ENCODE measurements around the gene DNLZ.
"Not testable (repeated sequence)": the region's sequence is repeated elsewhere in the genome, so short reads cannot be mapped to it uniquely, and the experiment has no call there.

DNLZ gene

DNA sequence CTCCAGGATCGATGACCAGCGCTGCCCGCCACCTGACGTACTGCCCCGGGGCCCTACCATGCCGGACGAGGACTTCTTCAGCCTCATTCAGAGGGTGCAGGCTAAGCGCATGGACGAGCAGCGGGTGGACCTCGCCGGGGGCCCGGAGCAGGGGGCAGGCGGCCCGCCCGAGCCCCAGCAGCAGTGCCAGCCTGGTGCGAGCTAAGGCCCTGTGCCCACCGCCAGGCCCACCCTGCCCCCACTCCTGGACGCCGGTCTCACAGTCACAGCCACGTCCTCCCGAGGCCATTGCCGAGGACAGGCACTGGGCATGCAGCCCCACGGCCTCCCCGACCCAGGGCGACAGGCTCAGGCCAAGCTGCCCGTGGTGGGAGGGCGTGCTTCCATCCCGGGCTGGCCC is 5.5 kb downstream of the DNLZ start:
- no peak for DNase-seq

DNA sequence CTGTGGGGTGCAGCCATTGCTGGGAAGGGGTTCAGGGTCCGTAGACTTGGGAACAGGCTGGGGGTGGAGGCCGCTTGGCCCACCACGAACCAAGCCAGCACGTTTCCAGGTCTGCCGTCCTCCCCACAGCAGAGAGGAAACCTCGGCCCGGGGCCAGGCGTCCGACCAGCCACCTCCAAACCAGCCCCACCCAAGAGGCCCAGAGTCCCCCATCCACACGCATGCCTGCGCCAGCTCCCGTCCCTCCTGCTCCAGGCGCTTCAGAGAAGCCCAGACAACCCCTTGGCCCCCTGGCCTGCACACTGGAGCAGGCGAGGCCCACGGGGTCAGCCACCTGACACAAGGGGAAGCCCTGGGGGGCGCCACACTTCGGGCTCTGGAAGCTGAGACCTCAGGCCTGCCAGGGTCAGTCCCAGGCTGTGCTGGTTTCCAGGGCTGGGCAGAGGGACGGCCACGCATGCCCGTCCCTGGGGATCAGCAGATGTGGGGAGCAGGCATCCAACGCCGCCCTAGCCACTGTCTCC is 6.3 kb downstream of the DNLZ start:
- no peak for DNase-seq

DNA sequence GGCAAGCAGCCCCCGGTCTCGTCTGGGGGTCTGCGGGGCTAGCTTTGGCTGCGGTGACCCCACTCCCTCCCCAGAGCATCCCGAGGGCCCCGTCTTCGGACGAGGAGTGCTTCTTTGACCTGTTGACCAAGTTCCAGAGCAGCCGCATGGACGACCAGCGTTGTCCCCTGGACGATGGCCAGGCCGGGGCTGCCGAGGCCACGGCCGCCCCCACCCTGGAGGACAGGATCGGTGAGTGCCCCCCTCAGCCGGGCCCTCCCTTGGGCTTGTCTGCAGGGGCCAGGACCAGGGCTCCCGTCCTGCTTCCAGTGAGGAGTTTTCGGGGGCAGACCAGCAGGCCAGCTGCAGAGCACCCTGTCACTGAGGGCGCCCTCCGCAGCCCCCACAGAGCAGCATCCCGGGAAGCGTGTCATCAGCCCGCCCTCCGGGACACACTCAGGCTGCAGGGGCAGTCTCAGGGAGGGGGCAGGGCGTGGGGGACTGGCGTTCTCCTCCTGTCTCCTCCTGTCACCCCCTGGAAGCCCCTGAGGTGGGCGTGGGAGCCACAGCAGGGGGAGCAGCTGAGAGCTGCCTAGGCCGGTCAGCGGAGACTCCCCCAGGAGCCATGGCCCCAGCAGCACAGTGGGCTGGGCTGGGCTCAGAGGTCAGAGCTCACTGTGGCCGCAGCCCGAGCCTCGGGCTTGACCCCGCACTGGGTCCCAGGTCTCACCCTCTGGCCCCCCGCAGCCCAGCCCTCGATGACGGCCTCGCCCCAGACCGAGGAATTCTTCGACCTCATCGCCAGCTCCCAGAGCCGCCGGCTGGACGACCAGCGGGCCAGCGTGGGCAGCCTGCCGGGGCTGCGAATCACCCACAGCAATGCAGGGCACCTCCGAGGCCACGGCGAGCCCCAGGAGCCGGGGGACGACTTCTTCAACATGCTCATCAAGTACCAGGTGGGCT is 7.7 kb downstream of the DNLZ start:
- no peak for DNase-seq

DNA sequence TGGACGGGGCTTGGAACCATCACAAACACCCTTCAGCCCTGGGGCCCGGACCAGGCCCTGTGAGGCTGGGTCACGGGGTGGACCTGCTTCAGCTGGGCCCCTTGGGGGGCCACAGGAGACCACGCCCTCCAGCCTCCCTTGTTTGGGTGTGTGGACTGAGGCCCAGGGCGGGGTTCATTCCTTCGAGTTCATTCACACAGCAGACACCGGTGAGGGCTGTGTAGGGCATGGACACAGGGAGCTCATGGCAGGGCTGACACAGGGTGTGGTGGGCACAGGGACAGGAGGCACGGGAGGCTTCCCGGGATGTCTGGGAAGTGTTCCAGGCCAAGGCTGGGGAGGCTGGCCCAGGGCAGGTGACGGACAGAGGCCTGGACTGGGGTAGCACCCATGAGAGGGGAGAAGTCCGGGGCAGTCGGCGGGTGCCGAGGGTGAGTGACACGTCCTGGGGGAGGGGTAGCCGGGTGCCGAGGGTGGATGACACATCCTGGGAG is 8.9 kb downstream of the DNLZ start:
- no peak for DNase-seq

DNA sequence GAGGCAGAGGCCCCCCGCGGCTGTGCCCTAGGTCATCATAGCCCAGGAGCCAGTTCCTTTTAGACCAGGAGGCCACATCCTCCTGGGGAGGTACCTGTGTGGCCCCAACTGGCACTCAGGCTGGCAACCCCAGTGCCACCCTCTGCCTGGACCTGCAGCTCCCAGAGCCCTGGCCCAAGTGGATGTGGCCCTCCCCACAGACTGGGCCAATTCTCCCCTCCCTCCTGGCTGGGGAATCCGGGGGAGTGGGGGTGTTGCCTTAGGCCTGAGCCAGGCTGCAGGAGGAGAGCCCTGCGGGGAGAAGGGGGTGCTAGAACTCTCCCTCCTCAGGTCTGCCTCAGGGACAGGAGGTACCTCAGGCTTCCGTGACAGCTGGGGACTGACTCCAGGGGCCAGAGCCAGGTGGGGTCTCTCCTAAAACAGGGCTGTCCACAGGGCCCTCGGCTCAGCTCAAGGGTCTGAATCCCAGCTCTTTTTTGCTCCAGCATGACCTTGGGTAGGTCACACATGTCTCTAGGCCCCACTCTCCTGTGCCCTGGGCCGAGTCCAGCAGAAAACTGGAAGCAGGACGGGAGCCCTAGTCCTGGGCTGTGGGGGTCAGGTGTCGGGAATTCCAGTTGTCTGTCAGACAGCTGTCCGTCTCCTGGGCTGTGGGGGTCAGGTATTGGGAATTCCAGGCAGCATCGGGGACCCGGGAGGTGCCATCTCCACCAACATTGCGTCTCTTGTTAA is 9.6 kb downstream of the DNLZ start:
- DNase-seq = no peak

DNA sequence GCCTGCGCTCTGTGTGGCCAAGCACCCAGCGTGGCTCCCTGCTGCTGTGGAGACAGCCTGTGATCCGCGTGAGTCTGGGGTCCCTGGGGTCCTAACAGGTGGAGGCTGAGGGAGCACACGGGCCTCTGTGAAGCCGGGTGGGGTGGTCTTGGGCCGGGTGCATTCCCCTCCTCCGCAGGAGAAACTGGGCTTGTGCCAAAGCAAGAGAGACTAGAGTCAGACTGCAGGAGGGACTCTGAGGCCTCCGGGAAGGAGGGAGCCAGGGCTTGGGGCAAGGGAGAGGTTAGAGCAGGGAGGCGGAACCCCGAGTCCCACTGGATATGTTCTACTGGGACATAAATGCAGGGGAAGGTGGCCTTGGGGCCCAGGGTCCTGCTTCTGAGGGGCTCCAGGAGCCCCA is 10.5 kb downstream of the DNLZ start:
- no peak for DNase-seq

DNA sequence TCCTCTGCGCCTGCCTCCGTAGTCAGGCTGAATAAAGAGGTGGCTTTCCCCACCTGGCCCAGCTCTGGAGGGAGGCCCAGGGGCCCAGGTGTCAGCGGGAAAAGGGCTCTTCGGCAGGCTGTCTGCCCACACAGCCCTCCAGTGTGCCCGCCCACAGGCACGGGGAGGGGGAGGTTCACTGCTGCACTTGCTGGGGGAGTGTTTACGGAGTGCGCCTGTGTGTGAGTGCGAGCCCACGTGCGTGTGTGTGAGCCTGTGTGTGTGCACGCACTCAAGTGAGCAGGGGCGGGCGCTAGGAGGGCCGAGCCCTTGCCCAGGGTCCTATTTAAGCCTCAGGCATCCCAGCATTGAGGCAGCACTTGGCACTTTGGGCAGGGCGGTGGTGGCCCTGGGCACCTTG is 10.9 kb downstream of the DNLZ start:
- no peak for DNase-seq

DNA sequence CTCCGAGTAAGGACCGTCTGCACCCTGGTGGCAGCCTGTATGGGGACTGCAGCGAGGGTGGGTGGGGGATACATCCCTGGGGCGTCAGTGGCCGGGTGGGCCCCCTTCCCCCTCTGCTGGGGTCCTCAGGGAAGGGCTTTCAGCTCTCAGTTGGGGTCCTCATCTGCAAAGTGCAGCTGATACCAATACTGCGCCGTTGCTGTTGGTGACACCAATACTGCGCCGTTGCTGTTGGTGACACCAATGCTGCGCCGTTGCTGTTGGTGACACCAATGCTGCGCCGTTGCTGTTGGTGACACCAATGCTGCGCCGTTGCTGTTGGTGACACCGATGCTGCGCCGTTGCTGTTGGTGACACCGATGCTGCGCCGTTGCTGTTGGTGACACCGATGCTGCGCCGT is 11.7 kb downstream of the DNLZ start:
- not testable (repeated sequence) for DNase-seq

DNA sequence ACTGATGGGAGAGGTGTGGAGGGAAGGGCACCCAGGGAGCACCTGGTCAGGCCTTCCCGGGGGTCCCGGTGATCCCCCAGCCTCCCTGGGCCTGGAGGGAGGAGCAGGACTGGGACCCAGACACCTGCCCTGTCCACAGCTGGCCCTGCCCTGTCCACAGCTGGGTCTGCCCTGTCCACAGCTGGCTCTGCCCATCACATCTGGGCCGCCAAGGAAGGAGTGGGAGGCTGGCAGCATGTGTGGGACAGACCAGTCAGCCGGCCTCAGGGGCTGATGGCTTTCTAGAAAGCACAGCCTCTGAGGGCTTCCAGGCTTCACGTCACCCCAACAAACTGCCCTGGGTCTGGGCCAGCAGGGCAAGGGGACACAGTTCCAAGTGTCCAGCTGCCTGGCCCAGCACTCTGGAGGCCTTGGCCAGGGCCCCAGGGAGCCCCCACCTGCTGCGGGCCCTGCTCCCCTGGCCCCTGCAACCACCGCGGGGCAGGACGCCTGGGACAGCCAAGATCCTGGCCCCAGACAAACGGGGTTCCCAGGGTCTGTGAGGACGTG is 12.2 kb downstream of the DNLZ start:
- no peak for DNase-seq

DNA sequence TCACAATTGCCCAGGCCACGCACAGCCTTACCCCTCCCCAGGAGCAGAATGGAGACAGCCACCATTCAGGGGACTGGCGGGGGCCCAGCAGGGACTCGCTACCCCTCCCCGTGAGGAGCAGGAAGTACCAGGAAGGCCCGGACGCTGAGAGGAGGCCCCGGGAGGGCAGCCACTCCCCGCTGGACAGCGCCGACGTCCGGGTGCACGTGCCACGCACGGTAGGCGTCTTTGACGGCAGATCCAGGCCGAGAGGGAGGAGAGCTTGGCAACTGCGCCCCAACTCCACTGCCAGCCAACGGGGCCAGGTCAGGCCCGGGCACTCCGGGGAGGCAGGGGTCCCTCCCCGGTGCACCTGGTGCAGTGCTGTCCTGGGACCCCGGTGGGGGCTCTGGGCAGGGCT is 14.0 kb downstream of the DNLZ start:
- DNase-seq = no peak

DNA sequence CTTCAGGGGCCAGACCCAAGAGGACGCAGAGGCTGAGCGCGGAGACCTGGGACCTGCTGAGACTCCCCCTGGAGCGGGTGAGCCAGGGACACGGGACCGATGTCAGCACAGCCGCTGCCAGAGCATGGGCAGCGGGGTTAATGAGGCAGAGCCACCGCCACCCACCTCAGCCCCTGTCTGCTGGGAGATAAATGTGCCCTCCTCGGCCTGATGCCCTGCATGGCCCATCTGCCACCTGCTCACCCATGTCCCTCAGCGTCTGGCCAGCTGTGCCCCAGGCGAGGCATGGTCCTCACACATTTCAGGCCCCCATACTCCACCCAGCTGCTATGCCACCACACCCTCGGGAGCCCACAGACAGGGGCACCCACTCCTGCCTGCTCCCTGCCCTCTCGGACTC is 14.9 kb downstream of the DNLZ start:
- DNase-seq = no peak

DNA sequence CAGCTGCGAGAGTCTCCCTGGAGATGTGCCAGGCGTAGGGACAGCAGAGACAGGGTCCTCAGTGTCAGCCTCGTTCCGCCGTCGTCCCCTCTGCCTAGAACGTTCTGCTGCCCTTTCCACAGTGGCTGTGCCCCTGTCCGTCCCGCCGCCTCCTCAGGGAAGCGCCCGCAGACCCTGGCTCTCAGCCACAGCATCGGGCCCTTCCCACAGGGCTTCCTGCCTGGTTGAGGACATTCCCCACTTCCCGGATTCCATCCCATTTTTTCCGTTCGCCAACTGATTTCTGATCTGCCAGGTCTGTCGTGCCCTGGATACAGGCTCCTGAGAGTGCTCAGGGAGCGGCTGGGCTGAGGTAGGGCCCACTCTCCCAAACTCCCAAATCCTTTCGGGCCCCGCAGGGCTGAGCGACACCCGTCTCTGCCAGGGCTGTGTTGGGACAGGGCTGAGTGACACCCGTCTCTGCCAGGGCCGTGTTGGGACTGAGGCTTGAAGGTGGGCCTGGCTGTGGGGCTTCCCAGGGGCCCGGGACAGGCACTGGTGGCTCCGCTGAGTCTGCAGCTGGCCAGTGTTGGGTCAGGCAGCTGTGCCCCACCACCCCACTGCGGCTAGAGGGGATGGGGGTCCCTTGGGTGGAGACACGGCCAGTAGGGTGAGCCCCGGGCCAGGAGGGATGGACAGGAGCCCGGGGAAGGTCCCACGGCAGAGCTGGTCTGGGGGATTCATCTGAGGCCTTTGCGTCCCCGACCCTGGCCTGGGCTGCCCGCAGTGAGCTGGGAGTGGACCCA is 15.9 kb downstream of the DNLZ start:
- DNase-seq = no peak

DNA sequence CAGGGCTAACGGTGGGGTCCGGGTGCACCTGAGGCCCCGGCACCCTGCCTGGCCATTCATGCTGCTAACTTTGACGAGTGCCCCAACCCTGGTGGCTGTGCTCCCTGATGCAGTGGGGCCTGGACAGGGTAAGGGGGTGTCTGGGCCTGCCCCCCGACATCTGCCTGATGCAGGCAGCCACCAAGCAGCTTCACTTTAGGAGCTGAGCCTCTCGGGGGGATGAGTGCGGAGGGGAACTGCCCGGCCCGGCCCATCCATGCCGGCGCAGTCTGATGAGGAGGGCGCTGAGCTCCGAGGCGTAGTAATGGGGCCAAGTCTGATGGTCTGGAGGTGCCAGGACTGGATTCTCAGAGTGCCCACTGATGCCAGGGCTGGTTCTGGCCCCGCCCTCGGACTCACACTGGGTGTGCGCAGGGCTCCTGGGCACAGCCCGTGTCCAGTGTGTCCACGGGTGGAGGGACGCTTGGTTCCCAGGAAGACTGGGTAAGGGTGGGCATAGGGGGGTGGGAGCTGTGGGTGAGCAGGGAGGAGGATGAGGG is 16.5 kb downstream of the DNLZ start:
- DNase-seq = no peak

DNA sequence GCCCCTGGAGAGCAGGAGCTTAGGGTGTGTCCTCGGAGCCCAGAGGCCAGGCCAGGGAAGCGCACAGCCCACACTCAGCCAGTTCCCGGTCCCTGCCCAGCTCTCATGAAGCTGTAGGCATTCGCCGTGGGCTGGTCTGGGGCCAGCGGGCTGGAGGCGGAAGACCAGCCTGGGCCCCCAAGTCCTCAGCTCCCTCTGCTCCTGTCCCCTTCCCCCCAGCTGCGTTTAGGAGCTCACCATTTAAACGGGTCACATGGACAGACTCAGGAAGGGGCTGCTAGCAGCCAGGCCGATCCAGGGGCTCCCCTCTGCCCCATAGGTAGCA is 17.4 kb downstream of the DNLZ start:
- no peak for DNase-seq

DNA sequence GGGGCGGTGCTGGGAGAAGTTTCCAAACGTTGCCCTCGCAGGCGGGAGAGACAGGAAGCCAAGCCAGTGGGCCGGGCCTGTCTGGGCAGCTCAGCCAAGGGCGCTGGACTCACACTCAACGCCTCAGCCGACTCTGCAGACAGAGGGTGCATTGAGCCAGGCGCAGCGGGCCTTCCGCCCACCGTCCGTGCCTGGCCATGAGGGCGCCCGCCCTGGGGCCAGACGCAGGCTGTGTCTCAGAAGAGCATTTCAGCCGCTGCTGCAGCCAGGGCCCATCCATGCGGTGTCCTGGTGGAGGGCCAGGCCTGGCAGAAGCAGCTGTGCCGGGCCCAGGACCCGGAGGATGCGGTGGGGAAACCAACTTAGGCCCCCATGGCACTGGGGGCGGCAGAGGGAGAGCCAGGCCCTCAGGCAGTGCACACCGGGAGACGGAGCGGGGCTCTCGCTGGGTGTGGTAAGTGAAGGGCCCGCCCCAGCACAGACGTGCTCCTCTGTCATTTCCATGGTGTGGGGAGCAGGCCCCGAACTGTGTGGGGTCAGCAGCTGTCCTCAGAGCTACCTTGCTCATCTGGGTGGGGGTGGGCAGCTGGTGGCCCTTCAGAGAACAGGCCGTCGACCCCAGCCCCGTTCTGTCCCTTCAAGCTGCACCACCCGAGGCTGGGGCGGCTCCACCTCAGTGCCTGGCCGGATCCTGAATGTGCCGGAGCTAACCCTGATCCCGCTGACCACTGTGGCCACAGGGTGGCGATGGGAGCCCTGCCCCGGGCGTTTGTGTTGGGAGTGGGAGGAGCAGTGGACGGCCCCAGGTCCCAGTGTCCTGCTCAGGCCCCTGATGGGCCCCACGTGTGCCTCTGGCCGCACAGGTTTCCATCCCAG is 18.0 kb downstream of the DNLZ start:
- DNase-seq = no peak

DNA sequence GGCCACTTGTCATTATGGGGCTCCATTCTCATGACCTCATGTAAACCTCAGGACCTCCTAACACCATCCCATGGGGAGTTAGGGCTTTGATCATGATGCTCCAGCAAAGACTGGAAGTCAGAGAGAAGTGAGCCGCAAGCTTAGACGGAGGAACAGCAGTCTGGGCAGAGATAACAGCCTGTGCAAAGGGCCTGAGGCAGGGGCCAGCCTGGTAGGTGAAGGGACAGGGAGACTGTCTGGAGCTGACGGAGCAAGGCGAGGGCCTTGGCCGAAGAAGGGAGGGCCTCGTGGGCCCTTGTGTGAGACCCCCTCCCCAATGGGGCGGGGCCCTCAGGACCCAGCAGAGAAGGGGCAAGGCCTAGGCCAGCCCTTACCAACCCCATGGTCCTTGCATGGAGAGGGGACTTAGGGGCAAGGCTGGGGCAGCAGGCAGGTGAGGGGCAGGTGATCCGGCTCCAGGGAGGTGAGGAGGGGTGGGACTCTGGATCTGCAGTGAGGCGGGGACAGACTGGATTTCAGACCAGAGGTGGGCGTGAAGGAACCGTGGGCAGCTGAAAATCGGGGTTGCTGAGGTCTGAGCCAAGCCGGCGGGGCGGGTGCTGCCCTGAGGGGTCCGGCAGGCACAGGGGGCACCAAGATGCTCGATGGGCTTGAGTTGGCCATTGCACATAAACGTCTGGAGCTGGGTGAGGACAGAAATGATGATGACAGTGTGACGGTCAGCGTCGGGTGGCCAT is 18.8 kb downstream of the DNLZ start:
- DNase-seq = no peak

DNA sequence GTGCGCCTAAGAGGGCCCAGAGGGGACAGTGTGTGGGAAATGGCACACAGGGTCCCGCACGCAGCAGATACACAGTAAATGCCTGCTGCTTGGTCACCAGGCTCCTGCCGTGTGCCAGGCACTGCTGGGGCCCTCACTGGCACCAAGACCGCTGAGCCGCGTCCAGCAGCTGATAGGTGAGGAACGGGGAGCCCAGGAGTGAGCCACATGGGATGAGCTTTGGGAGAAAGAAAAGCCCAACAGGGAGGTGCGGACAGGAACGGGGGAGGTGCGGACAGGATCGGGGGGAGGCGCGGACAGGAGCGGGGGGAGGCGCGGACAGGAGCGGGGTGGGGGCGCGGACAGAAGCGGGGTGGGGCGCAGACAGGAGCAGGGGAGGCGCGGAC is 19.7 kb downstream of the DNLZ start:
- DNase-seq = no peak

DNA sequence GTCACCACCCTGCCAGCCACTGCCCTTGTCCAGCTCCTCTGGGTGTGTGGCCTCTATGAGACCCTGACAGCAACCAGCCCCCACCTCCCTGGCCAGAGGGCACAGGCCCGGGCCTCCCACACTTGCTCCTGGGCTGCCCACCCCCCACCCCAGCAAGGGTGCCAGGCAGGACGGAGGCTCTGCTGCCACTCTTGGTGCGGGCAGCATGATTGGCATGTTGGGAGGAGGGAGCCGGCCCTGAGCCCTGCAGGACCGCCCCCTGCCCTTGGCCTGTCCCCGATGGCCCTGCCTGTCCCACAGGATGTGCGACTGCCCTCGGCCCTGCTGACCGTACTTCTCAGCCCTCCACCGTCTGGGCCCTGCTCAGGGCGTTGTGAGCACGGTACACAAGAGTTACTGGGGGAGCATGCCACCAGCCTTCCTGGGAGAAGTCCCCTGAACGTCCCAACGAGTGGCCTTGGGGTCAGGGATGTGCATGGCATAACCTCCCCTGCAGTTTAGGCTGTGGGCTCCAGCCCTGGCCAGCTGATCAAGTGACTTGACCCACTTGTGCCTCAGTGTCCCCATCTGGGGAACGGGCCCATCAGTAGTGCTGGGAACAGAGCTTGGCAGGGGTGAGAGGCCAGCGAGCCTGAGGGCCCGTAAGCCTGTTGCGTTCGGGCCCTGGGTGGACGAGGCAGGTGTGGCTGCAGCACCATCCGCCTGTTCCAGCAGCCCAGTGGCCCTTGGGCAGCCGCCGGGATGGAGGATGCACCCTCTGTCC is 20.2 kb downstream of the DNLZ start:
- no peak for DNase-seq

DNA sequence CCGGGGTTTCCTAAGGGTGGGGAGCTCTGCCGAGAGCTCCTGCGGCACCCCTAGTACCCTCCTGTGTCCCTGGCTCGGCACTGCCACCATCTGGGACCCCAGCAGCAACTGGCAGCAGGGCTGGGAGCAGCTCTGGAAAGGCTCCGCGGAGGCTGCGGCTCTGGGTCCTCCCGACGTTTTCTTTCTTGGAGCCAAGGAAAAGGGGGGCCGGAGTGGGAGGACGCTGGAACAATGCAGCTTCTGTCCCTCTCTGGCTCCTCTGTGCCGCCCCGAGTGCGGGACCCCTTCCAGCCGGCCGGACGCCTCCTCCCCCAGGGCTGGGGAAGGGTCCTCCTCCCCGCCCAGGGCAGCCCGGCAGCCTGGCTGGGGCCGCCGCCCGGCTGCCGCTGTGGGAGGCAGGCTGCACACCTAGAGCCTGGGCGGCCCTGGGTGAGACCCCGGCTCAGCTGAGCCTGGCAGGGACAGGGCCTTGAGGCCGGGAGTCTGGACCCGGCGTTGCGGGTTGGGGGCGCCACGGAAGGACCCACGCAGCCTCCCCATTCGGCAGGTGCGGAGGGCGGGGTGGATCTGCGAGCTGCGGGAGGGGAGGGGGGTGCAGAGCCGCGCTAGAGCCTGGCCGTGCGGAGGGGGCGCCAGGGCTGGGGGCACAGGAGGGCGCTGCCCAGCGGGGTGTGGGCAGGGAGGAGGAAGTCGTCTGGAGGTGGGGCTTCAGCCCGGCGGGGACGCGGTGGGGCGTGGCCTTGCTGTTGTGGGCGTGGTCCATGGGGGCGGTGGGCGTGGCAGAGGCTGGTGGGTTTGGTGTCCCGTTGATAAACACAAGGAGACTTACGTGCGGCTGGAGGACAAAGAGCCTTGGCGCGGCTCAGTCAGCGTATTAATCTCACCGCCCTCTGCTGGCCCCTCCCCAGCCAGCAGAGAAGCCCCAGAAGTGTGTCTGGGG is 21.1 kb downstream of the DNLZ start:
- DNase-seq = peak; percentile 52

All from CD4-positive, alpha-beta T cell treated with Interleukin-6 for 4 hours (primary cell).